NCI-H1092 treated with DMSO at 0.1 percent for 48 hours (cell line): ENCODE measurements around the gene ARL5C.
A peak's percentile ranks its signal among the peaks of the same experiment; 100 is the strongest.
"Not testable (repeated sequence)": the region's sequence is repeated elsewhere in the genome, so short reads cannot be mapped to it uniquely, and the experiment has no call there.

Source experiments
- DNase-seq: peaks from one replicate; lab custom pipeline; 2025; lab: John Stamatoyannopoulos, UW

ARL5C gene

DNA sequence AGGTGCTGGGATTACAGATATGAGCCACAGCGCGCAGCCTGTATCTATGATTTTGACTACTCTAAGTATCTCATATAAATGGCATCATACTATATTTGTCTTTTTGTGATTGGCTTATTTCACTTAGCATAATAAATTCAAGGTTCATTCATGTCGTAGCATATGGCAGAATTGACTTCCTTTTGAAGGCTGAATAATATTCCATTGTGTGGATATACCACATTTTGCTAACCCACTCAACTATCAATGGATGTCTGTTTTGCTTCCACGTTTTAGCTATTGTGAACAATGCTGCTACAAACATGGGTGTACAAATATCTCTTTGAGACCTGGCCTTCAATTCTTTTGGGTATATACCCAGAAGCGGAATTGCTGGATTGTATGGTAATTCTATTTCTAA lies 24.7 kb downstream of the ARL5C start:
- no peak for DNase-seq

DNA sequence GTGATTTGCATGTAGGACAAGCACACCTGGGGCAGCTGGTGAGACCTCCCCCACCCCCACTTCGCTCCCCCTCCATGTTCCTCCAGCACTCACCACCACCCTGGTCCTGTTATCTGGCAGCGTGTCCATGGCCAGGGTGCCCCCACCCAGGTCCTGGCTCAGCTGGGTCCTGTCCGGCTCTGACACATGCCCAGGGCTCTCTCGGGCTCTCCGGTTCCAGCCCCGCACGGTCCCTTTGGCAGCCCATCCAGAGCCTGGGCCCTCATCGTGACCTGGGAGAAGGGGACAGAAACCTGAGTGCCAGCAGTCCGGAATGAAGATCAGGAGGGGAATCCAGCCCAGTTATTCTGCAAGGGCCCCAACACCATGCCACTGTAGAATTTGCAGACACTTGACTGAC lies 26.4 kb downstream of the ARL5C start:
- DNase-seq, result no peak

DNA sequence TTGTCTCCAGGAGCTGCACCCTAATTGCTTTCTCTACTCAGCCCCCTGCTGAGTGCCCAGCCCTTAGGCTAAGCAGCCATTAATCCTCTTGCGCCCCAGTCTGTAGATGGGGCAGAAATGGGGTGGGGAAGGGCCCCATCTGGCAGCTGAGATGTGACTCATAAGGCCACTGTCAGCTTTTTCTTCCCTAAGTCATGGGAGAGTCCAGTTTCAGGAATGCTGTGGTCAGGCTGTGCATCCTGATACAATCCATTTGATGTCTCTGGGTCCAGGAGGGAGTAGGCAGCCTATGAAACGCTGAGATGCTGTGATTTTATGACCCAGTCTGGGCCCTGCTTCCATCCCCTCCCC lies 26.8 kb downstream of the ARL5C start:
- no peak for DNase-seq

- no peak for DNase-seq
Measured at GRCh38 chr17:39138431-39139160, 27.4 kb downstream of the ARL5C start.

- no peak for DNase-seq
Measured at GRCh38 chr17:39134878-39135277, 31.1 kb downstream of the ARL5C start.

GRCh38 chr17:39132192-39132610 lies 33.8 kb downstream of the ARL5C start:
- no peak for DNase-seq

GRCh38 chr17:39131616-39132015 lies 34.3 kb downstream of the ARL5C start:
- no peak for DNase-seq

DNA sequence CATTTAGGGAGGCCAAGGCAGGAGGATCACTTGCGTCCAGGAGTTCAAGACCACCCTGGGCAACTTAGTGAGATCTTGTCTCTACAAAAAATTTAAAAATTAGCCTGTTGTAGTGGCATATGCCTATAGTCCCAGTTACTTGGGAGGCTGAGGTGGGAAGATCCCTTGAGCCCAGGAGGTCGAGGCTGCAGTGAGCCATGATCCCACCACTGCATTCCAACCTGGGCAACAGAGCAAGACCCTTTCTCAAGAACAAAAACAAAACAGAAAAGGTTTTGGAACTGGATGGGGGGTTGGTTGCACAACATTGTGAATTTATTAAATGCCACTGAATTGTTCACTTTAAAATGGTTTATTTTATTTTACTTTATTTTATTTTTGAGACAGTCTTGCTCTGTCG lies 35.8 kb downstream of the ARL5C start:
- DNase-seq, result no peak

- not testable (repeated sequence) for DNase-seq
Measured at GRCh38 chr17:39129544-39129943, 36.4 kb downstream of the ARL5C start.

DNA sequence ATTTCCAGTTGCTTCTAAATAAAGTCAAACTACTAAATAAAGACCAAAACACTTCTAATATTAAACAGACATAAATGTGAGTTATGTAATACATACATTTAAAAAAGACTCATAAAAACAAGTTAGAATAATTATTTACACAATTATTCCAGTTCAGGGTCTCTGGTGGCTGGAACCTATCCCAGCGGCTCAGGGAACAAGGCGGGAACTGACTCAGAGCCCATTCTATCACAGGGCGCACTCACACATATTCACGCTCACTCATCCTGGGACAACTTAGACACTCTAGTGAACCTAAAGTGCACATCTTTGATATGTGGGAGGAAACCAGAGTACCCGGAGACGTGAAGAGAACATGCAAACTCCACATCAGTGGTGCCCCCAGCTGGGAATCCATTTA lies 39.5 kb downstream of the ARL5C start:
- DNase-seq, result no peak

- no peak for DNase-seq
Measured at GRCh38 chr17:39125143-39125875, 40.7 kb downstream of the ARL5C start.

DNA sequence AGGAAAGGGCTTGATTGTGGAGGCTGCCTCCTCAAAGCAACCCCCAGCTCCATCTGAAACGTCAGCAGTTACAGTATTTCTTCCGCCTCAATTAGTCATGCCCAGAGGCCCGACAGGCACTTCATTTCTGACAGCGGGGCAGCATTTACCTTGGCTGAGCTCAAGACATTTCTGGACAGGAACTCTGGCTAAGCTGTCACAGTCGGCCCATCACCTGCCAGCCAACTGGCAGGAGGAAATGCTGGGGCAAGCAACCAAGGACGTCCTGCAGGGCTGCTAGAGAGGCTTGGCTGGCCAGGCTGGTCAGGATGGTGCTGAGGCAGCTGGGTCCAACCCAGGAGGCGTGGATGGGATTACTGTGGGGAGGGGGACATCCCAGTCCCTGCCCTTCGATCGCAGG lies 42.3 kb downstream of the ARL5C start:
- no peak for DNase-seq

GRCh38 chr17:39122991-39123390 lies 43.0 kb downstream of the ARL5C start:
- no peak for DNase-seq

DNA sequence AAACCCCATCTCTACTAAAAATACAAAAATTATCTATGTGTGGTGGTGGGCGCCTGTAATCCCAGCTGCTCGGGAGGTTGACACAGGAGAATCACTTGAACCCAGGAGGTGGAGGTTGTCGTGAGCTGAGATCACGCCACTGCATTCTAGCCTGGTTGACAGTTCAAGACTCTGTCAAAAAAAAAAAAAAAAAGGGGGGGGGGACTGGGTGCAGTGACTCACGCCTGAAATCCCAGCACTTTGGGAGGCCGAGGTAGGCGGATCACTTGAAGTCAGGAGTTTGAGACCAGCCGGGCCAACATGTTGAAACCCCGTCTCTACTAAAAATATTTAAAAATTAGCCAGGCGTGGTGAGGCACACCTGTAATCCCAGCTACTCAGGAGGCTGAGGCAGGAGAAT lies 44.0 kb downstream of the ARL5C start:
- not testable (repeated sequence) for DNase-seq

DNA sequence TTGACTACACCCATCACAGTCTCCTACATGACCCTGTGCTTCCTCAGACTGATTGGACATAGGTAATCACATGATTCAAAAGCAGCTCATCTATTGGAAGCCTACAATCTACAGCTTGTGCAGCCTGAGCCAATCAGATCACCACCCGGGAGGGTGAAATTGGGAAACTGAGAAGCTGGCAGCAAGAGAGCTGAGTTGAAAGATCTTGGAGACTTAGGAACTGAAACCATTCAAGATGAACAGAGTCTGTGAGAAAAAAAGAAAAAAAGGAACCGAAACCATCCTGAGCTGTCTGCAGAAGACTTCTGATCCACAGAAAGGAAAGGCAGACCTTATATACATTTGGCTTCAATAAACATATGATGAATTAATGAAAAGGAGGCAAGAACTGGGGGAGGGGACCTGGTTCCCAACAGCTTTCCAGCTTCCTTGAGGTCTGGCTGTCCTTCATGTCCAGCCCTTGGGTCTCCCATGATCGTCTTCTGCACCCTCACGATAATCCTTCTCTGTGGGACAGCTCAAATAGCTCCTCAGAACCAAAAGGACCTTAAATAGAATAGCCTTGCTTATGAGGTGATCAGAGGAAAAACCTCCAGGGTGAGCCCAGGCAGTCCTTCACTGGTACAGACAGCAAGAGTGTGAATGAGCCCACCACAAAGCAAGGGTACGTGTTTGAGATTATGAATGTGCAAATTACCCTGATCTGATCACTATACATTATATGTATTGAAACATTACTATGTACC lies 47.1 kb downstream of the ARL5C start:
- DNase-seq, result no peak

DNA sequence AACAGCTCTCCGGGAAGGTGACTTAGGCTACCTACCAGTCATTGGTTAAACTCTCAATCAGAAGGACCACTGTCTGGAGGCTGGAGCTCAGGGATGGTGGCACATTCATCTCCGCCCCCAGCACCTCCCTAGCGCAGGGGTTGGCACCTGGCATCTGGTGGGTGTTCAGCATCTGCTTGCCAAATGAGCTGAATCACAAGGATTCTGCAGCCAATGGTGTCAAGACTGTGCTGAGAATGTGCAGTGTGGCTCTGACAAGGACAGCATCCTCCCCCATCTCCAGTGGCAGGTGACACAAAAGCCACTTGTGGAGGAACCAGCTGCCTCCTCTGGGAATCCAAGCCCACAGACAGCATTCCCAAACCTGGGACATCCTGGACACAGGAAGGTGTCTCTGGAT lies 49.7 kb downstream of the ARL5C start:
- no peak for DNase-seq

GRCh38 chr17:39115135-39115534 lies 50.8 kb downstream of the ARL5C start:
- DNase-seq, result no peak

DNA sequence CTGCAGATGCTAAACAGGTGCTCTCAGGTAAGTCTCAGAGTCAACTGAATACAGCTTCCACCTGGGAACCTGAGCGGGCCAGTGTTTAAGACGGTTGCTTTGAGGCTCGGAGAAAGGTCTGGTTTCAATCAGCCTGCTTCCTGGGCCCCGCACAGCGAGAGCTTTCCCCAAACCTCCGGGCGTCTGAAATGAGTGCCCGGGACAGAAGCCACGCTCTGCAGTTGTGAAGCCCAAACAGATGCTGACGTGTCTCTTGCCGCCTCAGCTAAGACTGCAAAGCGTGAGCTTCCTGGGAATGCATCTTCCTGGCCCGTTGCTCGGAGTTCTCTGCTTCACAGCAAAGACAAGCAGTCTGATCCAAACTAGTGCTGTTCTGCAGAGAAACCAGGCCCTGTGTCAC lies 51.2 kb downstream of the ARL5C start:
- no peak for DNase-seq

DNA sequence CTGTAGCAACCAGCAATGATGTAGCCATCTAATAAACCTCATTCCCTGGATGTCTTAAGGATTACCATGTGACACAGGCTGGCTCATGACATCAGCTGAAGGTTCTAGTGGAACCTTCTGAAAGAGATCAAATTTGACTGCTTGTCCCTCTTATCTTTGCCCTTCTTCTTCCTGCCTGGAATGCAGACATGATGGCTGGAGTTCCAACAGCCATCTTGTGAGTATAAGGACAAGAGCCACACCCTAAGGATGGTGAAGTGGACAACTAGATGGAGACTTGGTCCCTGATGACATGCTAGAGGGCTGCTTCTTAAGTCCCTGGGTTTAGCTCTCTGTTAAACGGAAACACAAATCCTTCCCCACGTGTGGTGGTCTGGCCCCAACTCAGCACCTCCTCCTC lies 52.1 kb downstream of the ARL5C start:
- DNase-seq, result no peak

- peak; percentile 7 for DNase-seq
Measured at GRCh38 chr17:39110435-39111136, 55.4 kb downstream of the ARL5C start.

- DNase-seq, result no peak
Measured at GRCh38 chr17:39108461-39109375, 57.2 kb downstream of the ARL5C start.
